GM10266 (cell line): Measurements from ENCODE around the gene CHN2.

Source experiments
- DNase-seq: peaks from one replicate; pipeline ENCODE4 v3.0.0; 2012; ENCODE audit errors: extremely low spot score
- CTCF ChIP-seq: IDR thresholded peaks from 2 replicates; pipeline ENCODE4 v1.5.1; 2012; ENCODE audit warnings: mild to moderate bottlenecking, low read depth; ENCODE audit not compliant: control insufficient read depth, insufficient read depth; ENCODE audit errors: missing control alignments

CHN2 gene

GRCh38 chr7:29363636-29364425 is 169.3 kb downstream of the CHN2 start:
- no peak for TF ChIP-seq CTCF
- DNase-seq: no peak

GRCh38 chr7:29364661-29365060 is 170.1 kb downstream of the CHN2 start:
- TF ChIP-seq CTCF: no peak
- no peak for DNase-seq

GRCh38 chr7:29365423-29365822 is 170.8 kb downstream of the CHN2 start:
- no peak for TF ChIP-seq CTCF
- no peak for DNase-seq

- TF ChIP-seq CTCF: no peak
- no peak for DNase-seq
Measured at GRCh38 chr7:29367784-29368183, 173.2 kb downstream of the CHN2 start.

GRCh38 chr7:29369909-29370488 is 175.4 kb downstream of the CHN2 start:
- DNase-seq: no peak
- no peak for TF ChIP-seq CTCF

- no peak for TF ChIP-seq CTCF
- DNase-seq: no peak
Measured at GRCh38 chr7:29370531-29371314, 176.1 kb downstream of the CHN2 start.
